GM18870 (cell line): Measurements from ENCODE around the gene SETD1B.
"Not testable (repeated sequence)": the region's sequence is repeated elsewhere in the genome, so short reads cannot be mapped to it uniquely, and the experiment has no call there.

Experiments
- ATAC-seq: cut with Tn5 transposase; IDR thresholded peaks from one replicate; pipeline ENCODE4 v1.9.1; 2021; ENCODE audit warnings: moderate library complexity; ENCODE audit not compliant: unreplicated experiment

Gene SETD1B

DNA sequence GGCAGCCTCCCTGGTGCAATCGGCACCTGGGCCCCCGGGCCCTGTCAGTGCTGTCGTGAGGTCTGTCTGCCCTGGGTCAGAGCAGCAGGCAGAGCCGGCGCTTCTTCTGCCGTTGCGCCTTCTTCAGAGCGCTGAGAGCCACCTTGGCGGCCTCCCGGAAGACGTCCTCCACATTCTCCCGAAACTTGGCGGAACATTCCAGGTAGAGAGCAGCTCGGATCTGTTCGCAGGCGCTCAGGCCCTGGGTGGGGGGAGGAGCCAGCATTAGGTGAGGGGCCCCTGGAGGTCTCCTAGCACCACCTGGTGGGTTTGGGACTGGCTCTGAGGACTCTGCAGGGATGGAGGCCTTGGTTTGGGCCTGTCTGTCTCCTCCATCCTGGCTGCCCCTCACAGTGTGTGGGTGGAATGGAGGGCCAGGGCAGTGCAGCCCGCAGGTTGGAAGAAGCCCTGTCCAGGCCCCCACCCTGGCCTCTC is 24.4 kb upstream of the SETD1B start:
- ATAC-seq = no peak

DNA sequence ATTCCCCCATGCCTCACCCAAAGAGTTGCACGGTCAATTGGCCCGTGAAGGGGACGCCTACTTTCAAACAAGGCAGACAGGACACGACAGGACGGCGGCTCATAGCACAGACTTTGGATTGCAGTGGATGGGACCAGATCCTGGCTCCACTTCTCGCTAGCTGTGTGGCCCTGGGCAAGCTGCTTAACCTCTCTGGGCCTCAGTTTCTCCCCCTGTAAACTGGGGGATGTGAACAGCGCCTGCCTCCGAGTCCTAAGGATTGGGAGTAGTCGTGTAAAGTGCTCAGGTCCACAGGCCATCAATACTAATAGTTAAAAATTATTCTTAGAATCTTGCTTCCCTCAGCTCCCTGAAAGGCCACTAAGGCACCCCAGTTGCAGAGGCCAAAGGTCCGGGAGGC is 23.4 kb upstream of the SETD1B start:
- ATAC-seq = no peak

DNA sequence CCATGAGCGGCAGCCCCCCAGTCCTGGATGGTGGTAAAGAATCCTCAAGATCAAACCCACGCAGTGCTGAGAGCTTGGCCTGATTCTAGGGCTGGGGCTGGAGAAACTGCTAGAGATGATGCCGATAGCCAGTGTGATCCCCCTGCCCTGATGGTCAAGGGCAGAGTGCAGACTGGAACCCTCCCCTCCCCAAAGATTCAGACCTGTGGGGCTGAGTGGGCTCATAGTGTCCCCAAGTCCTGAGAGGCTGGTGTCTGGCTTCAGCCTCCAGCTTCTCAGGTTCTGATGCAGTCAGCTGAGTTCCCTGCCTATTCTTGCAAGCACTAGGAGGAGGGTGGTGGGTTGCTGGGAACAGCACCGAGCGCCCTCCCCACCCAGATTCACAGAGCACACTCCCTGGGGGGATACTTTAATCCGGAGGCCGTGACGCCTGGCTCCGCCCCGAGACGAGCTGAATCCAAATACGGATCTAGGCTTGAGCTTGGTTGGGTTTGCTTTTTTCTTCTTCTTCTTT is 22.3 kb upstream of the SETD1B start:
- no peak for ATAC-seq

DNA sequence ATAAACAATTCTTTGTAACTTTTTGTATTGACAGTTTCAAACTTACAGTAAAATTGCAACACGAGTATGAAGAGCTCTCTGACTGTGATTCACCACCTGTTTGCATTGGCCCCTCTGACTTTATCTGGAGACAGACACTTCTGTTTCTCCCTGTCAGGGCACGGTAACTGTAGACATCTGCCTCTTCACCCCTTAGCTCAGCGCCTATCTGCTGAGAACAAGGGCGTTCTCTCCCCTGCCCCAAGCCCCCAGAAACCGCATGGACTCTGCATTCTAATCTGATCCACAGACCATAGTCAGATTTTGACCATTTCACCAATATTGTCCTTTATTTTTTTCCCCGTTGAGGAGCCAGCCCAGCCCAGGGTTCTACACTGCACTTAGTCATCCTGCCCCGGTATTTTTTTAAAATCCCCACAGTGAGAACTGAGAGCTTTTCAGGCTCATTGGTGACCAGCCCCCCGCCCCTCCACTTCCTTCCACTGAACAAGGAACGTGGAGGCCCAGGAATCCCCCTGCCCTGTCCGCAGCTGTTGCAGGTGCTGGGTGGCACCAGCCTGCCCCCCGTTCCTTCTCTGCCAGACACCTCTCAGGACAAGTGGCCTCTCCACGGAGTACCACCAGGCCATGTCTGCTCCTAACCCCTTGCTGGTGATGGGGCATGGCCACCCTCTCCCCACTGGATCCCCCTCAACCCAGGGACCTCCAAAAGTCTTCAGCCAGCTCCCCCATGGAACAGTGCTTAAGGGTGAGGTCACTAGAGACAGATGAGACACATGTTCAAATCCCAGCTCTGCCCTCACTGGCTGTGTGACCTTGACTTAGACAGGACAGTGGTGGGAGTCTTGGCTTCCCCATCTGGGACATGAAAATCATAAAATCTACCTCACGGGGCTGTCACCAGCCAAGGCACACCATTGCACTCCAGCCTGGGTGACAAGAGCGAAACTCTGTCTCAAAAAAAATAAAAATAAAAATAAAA is 21.5 kb upstream of the SETD1B start:
- ATAC-seq = no peak

DNA sequence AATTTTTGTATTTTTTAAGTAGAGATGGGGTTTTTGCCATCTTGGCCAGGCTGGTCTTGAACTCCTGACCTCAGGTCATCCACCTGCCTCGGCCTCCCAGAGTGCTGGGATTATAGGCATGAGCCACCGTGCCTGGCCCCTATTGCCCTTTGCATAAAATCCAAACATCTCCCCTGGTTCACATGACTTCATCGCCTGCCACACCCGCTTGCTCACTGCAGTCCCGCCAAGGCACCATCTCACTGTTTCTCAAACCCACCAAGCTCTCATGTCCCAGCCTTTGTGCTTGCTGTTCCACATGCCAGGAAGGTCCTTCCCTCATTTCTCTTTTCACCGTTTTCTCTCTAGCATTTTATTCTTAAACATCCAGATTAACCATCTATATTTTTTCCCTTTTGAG is 20.0 kb upstream of the SETD1B start:
- ATAC-seq = no peak

DNA sequence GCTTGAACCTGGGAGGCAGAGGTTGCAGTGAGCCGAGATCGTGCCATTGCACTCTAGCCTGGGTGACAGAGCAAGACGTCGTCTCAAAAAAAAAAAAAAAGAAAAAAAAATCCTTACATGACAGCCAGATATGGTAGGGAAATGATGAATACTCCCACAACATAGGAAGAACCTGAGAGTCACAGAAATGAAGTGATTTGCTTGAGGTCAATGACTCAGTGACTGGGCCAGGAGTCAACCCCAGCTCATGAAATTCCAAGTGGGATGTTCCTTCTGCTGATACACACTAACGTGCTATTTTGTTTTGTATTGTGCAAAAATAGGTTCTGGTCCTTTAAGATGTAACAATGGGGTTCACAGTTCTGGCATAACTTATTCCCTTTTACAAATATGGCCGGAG is 19.3 kb upstream of the SETD1B start:
- no peak for ATAC-seq

DNA sequence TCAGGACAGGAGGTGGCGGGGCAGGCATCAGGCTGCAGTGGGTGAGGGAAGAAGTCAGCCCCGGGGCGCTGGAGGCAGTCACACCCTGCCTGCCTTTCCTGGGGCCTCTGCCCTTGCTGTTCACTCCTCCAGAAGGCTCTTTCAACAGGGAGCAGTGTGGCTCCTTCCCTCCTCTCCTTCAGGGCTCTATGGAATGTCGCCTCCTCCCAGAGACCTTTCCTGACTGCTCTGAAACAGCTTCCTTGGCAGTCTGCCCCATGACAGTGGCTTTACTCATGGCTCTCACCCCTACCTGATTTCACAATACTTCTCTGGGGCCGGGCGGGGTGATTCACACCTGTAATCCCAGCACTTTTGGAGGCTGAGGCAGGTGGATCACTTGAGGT is 17.4 kb upstream of the SETD1B start:
- no peak for ATAC-seq

DNA sequence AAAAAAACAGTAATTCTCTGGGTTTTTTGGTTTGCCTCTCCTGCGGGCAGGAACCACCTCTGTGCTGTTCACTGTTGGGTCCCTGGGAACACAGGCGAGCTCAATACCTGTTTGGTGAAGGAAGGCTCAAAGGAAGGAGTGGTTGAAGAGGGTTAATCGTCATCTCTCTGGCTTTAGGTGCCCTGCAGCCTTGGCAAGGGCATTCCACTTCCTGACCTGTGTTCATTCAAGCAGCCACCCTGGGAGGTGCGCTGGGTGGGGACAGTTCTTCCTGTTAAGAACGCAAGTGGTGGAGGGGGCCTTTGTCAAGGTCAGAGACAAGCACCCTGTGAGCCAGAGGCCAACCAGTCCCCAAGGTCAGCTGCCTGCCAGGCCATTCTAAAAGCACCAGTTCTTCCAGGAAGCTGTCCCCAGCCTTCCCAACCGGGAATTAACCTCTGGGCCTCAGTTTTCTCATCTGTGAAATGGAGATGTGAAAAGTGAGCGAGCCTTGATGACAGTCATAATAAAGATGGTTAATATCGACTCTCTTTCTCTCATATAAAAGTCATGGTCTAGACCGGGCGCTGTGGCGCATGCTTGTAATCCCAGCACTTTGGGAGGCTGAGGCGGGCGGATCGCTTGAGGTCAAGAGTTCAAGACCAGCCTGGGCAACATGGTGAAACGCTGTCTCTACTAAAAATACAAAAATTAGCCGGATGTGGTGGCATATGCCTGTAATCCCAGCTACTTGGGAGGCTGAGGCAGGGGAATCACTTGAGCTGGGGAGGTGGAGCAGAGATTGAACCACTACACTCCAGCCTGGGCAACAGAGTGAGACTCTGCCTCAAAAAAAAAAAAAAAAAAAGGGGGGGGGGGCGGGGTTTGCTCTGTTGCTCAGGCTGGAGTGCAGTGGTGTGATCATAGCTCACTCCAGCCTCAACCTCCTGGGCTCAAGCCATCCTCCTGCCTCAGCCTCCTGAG is 16.5 kb upstream of the SETD1B start:
- ATAC-seq = no peak

DNA sequence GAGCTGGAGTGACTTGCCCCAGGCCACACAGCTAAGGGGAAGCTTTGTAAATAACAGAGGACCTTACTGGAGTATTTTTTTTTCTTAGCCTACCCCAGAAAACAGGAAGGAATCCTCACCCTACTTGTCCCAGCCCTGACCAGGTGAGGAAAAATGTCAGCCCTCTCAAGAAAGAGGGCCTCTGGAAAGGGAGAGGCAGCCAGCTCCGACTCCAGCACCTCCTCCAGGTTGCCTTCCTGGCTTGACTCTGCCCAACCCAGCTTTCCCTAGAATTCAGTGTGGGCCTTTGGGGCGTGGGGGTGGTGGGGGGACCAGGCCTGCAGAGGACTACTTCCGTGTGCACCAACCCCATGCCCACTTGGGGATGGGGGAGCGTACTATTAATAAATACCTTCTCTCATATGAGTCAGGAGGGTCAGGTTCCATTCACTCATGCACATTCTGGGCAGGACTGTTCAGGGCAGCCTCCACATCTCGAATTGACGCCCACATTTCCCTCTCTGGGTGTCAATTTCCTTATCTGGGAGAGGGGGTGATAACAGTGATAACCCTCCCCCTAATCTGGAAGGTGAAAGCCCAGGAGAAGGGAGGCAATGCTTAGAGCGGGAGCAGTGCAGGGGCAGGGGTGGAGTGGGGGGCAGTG is 15.5 kb upstream of the SETD1B start:
- no peak for ATAC-seq

DNA sequence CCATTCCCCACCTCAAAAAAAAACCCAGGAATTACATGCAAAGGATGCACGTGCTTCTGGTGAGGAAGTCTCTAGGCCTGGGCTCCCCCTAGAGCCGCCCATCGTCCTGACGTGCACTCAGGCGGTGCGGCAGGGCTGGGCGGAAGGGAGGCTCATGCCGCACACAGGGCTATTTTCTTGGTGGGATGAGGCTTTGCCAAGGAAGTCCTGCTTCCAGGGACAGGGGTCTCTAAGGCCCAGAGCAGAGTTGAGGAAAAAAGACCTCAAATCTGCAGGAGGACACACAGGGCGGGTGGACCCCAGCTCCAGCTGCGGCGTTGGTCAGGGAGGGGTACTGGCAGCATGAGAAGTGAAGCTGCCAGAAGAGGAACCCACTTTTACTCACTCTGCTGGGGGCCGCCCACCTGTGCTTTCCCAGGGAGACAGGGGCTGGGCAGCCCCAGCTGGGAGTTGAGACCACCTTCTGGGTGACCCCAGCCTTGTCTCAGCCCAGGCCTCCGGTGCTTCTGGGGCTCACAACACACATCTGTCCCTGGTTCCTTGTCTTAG is 14.5 kb upstream of the SETD1B start:
- no peak for ATAC-seq

DNA sequence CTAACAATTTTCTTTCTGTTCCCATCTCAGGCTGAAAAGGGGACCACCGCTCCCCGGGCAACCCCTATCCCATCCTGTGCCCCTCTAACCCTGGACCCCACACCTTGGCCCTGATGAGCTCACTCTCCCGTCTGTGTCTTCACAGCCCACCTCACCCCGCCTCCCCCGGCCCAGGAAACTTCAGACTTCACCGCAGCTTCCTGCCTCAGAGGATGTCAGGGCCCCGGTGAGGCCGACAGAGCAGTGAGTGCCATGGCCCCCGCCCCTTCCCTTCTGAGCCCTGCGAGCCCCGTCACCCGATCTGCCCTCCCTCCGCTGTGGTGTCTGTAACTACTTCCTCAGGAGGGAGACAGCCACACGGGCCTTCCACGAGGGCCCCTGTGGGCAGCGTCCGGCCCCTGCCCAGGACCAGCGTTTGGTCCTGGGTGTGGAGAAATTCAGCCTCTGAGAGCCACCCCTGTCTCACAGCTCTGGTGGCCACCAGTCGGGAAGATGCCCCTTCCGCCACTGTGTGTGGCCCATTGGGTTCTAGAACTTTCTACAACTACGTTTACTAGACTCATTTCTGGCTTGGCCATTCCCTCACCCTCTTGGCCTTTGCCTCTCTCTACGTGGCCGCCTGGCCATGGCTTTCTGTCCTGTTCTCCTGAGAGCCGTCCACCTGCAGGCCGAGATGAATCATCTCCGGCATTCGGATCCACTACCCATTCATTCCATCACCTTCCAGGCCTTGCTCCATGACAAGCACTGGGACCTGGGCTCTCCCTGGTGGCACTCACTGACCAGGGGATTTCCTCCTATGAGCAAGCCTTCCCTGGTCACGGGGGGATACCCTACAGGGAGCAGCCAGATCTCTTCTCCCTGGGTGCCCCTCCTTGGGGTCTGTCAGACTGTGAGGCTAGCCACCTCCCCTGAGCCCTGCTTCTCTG is 13.7 kb upstream of the SETD1B start:
- ATAC-seq = no peak

DNA sequence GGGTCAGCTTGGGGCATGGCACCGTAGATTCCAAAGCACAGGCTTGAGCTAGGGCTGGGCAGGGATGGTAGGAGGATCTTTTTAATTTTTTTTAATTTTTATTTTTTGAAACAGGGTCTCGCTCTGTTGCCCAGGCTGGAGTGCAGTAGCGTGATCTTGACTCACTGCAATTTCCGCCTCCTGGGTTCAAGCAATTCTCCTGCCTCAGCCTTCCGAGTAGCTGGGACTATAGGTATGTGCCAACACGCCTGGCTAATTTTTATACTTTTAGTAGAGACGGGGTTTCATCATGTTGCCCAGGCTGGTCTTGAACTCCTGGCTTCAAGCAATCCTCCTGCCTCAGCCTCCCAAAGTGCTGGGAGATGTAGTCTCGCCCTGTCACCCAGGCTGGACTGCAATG is 13.0 kb upstream of the SETD1B start:
- ATAC-seq = not testable (repeated sequence)

DNA sequence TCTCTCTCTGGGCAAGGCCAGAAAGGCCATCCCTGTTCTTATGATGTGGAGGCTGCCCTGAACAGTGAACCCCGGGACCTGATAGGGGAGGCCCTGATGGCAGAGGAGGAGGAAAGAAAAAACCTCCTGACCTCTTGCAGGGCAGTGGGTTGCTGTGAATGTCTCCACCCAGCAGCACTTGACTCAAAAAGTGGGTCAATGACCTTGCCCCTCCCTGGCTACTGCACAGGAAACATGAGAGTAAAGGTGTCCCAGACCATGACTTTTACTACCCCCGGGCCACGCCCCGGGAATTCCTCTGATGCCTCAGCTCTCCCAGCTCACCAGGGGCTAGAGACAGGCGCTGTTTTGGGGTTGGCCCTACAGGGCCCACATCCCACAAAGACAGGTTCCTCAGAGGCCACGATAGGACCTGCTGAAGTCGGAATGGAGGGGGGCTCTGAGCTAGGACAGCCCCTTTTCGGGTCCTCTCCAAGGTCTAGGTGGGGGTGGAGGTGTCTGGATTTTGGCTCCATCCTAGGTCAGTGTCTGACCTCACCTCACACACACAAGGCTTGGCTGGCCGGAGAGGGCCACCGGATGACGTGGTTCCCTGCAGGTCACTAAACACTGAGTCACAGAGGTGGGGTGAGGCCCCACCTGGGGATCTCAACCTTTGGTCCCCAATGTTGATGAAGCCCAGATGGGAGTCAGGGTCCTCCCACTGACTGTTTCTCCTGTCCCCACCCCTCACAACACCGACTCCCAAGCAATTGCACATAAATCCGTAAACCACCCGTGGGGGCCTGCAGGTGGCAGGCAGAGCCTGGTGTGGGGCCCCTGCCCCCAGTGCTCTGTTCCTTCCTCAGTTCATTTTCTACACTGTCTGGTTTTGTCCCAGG is 11.9 kb upstream of the SETD1B start:
- no peak for ATAC-seq

DNA sequence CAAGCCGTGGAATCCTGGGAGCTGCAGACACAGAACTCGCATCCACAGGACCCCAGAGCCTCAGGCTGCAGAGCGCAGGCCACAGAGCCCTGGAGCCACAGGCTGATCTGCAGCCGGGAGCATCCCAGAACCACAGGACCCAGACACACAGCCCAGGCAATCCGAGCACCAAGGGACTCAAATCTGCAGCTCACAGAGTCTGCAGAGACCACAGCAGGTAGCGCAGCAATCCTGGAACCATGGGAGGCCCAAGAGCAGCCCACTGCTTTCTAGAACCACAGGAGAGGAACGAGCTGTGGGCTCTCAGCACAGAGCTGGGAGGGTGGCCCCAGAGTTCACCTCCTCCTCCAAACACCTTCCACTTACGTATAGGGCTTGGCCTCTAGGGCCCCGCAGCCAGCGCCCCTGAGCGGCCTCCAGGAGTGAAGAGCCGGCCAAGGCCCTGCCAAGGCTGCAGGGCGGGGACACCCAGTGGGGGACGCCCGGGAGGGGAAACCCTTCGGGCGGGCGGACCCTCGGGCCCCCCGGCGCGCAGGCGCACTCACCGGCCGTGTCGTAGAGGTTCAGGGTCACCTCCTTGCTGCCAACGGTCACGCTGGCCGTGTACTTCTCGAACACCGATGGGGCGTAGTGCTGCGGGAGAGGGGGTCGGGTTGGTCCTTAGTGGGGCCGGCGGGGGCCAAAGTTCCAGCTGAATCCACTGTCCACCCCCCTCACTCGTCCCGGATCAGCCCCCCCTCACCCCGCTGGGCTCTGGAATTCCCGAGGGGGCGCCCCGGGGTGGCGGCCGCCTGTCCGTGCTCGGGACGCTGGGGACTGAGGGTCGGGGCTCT is 11.0 kb upstream of the SETD1B start:
- no peak for ATAC-seq

DNA sequence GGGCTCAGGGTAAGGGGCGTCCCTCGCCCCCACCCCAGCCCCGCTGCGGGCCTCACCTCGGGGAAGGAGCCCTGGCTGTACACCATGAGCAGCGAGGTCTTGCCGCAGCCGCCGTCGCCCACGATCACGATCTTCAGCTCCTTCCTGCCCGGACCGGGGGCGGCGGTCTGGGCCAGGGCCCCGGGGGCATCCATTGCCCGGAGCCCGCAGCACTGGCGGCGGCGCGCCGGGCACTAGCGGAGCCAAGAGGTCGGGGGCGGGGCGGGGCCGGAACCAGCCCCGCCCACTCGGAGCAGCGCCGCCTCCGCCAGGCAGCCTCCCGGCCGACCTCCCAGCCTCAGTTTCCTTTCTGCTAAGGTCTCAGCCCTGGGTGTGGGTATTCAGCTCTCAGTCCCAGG is 10.4 kb upstream of the SETD1B start, which contains the start of gene RHOF:
Gene RHOF (minus strand): TSS at position 249 of the 398 bp plus-strand sequence. CDS start 55 bp downstream, at position 194.
- ATAC-seq = no peak

DNA sequence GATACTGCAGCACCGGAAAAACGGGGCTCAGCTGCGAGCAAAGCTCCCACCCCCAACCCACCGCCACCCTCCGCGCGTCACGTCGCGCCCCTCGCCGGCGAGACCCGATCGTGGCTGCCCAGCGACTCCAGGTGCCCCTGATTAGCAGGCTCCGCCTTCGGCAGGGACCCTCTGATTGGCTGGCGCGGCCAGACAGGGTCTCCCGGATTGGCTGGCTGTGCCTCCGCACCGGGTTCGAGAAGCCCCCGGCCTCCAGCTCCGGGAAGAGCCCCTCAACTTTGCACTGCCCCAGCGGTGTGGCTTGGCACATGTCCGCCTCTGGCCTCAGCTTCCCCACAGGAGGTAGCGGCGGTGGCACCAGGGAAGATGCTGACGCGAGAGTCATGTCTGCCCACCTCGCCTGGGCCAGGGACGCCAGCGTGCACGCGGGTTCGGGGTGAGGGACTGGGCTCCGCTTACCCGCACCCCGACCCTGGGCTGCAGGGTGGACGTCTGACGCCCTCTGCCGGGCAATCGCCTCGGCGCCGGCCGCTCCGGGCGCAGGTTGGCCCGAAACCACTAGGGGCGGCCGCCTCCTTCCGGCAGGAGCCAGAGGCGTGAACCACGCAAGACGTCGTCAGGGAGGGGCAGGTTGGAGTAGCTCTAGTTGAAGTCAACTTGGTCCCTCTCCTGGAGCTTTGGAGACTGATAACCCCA is 9.8 kb upstream of the SETD1B start:
- peak; percentile 29 for ATAC-seq

DNA sequence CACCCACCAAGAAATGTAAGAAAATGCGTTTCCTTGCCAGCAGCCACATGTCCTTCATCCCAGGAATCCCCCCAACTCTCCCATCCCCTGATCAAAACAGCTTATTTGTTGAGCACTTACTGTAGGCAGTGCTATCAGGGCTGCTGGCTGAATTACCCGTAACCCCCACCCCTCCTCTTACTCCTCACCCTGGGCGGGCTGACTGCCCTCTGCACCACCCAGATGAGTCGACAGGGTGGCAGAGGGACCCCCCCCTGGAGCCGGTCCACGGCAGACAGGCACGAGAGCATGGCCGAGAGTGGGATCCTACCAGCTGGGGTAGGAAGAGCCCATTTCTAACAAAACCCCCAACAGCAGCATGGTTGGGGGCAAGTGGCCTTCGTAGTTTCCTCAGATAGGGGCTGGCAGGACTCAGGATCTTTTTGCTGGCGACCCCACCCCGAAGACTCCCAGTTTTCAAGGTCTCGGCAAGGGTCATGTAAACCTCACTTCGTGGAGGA is 9.2 kb upstream of the SETD1B start:
- ATAC-seq = no peak
